Amygdala (tissue), 56 donors: ENCODE data around the gene AK1.
A peak's percentile ranks its signal among the peaks of the same experiment; 100 is the strongest.
"Not testable (repeated sequence)": the region's sequence is repeated elsewhere in the genome, so short reads cannot be mapped to it uniquely, and the experiment has no call there.

Source experiments
- DNase-seq, 56 donors: peaks; one replicate each; lab custom pipeline; 2025; lab: John Stamatoyannopoulos, UW

Gene AK1

DNA sequence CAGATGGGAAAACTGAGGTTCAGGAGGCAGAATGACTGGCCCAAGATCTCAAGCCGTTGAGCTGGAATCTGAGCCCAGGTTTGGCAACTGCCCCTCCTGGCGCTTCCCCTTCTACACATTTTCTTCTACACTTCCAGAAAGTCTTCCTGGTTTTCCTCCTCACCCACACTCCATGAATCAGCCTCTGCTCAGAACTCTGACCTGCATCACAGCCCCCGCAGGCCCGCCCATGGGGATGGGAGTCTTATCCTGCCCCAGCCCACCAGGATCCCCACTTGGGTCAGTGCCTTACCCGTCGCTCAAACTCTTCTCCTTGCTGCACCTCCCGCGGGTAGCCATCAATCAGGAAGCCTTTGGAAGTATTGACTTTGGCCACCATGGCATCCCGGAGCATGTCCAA, 5.9 kb downstream of the AK1 start:
- DNase-seq = no peak

DNA sequence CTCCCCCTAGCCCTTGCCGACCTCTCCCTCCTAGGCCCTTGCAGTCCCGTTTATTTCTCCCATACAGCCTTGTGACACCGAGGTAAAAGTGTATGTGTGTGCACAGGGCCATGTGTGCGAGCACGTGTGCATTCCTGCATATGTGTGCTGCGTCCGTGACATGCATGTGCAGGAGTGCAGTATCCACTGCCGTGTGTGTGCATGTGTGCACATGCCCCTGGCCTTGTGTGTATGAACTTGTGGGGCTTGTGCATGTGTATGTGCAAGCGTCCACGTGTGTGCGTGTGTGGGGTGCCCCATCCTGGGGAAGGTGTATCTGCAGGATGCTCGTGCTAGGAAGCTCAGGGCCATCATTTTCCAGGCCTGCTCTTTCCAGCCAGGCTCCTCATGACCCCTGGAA, 6.6 kb downstream of the AK1 start:
- no peak for DNase-seq

DNA sequence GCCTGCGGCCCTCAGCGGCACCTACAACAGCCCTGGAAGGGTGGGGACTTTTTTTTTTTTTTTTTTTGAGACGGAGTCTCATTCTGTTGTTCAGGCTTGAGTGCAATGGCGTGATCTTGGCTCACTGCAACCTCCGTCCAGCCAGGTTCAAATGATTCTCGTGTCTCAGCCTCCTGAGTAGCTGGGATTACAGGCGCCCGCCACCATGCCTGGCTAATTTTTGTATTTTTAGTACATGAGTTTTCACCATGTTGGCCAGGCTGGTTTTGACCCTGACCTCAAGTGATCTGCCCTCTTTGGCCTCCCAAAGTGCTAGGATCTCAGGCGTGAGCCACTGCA, 7.4 kb downstream of the AK1 start:
- DNase-seq = not testable (repeated sequence)

DNA sequence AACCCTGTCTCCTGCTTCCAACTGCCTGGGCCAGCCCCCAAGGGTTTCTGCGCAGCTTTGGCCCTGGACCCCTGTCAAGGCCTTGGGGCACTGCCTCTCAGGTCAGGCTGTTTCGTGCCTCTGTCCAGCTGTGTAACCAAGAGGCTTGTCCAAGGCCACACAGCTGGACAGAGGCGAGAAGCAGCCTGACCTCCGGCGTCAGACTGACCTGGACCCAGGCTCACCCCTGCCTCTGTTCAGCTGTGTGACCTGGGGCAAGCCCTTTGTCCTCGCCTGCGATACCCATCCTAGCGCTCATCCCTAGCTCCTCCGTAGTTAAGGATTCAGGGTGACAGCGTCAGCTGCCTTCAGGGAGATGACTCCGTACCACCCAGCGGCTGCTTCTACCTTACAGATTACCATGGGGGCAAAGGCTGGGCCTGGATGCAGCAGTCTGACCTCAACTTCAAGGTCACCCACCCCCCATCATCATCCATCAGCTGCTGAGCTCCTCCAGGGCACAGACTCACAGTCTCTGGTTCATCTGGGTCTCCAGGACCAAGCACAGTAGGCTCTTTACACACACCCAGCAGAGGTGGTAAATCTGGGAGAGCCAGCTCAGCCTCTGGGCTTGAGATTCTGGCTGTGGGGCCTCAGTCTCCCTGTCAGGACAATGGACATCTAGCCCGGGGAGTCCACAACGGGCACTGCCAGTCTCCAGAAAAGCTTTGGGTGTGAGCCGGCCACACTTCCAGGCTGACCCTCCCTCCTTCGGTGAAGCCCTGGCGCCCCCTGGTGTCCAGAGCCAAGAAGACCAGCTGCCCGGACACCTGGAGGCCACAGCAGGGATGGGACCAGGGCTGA, 7.9 kb downstream of the AK1 start:
- peak in 52 of 56 donors; percentile 15 to 78 (median 52) for DNase-seq

DNA sequence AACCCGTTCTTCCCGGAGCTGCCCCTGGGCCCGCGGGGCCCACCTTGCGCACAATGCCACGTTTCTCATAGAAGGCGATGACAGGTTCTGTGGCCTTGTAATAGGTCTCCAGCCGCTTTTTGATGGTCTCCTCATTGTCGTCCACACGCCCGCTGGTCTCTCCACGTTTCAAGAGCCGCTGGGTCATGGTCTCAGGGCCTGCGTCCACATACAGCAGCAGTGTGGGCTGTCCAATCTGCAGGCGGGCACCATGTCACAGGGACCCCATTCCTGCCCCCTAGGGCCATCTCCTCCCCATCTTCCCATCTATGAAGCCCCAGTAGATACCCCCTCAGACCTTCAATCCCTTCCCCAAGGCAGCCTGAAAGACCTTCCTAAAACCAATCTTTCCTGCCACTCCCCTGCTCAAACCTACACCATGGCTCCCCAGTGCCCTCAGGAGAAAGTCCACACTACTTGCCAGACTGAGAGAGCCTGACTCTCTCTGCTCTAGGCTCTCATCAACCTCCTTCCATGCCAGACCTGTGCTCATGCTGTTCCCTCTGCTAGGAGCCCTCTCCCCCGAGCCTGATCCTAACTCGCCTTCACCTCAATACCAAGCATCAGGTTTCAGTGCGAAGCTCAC, 9.1 kb downstream of the AK1 start:
- DNase-seq = no peak

DNA sequence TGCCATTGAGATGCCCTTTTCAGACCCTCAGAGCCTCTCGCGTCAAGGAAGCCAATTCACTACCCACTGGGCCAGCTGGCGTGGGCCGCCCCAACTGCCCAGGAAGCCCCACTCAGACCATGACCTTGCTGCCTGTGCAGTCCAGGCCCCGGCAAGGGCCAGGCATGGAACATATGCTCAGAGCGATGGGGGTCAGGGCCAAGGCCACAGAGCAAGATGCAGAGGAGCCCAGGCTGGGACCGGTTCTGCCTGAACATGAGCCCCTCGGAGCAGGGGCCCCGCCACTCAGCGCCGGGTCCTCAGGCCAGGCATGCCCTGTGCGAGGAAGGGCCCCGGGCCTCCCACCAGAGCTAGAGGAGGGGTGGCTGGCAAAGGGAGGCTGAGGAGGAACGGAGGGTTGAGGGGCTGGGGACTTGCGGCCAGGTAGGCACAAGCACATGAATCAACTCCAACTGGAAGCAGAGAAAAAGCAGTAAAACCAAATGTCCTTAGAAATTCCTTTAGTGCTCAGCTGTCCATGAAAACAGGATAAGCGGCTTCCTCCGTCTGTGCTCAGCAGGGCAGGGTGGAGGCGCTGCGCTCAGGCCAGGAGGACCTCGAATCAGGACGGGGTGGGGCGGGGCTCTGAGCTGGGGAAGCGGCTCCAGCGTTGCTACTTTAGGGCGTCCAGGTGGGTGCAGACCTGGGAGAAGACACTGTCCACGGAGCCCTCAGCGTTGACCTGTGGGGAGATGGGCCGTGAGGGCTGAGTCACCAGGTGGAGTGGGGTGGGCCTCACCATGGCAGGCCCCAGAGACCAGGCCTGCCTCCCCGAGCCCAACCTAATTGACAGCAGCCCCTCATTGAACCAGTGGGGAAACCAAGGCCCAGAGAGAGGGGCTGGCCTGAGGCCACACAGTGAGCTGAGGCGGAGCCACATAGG, 9.9 kb downstream of the AK1 start:
- DNase-seq = no peak

DNA sequence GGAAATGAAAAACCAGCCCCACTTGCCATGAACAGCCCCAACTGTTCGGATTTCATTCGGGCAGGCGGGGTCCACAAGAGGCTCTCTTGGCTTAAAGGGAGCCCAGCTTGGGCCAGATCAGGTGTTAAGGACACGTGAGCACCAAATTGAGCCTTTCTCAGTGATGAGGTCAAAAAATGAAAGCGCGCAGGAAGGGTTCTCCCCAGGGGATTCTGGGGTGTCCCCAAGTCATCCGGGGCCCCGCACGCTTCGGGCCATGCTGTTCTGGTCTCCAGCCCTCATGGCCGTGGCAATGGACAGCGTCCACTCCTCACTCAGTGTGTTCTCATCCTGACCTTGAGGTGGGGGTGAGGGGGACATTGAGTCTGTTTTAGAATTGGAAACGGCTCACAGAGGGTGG, 10.9 kb downstream of the AK1 start:
- DNase-seq = no peak

DNA sequence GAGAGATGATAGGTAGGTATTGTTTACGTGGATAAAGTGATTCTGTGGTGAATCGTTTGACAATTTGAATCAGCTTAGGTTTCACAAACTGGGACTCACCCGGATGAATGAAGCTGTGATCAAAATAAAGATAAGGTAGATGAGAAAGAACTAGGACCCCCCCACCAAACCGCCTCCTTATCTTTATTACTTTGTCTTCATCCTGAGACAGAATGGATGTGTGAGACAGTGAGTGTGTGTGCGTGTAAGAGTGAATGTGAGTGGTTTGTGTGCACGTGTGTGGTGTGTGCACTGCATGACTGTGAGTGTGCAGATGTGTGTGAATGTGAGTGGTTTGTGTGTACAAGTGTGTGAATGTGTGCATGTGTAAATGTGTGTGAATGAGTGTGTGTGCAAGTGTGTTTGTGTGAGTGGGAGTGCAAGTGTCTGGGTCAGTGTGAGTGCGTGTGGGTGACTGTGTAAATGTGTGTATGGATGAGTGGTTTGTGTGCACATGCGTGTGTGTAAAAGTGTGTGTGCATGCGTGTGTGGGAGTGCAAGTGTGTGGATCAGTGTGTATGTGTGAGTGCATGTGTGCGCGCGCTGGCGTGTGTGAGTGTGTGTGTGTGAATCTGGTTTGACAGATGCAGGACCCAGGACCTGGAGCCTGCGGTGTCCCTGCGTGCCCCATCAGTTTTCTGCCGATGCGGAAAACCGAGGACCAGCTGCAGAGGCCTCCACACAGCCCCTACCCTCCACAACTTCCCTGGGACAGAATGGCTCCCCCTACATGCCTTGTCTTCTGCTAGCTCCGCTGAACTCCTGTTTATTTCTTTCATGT, 11.6 kb downstream of the AK1 start:
- DNase-seq = no peak

DNA sequence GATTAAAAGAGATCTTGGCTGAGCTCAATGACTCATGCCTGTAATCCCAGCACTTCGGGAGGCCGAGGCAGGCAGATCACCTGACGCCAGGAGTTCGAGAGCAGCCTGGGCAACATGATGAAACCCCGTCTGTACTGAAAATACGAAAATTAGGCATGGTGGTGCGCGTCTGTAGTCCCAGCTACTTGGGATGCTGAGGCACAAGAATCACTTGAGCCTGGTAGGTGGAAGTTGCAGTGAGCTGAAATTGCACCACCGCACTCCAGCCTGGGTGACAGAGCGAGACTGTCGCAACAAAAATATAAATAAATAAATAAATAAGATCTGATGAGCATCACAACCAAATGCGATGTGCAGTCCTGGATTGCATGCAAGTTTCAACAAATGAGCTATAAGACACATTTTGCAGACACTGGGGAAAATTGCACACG, 14.3 kb downstream of the AK1 start:
- no peak for DNase-seq

DNA sequence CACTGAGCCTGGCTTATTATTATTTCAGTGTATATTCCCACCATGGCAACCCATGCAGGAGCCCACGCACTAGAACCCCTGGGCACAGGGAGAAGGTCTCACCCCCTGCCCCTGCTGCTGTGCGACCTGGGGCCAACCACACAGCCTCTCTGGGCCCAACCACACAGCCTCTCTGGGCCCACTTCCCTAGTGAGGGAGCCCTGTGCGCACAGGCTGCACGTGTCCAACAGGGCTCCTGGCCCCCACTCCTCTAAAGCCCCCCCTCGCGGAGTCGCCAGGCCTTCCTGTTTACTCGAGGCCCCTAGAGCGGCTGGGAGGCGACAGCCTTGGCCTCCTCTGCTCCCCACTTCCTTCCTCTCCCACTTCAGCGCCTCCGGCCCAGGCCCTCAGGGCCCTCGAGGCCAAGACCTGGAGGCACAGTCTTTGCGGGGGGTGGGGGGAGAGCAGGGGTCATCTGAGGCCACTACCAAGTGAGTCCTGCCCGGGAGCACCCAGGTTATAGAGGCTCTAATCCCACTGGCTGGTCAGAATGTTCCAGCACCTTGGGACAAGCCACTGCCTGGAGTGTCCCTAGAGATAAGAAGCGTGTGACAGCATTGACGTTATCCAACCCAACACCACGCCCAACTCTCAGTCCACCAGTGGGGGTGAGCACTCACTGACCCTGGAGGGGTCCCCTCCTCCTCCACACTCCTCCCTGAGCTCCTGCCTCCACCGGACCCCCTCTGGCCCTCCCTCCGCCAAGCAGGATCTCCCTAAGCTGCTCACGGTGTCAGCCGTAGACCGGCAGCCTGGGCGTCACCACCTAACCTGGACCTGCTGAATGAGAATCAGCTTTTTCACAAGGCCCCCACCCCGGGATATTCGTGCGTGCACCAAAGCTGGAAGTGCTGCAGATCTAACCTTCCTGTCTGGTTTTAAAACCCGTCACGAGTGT, 15.1 kb downstream of the AK1 start:
- DNase-seq = peak in 29 of 56 donors; percentile 17 to 65 (median 34)

DNA sequence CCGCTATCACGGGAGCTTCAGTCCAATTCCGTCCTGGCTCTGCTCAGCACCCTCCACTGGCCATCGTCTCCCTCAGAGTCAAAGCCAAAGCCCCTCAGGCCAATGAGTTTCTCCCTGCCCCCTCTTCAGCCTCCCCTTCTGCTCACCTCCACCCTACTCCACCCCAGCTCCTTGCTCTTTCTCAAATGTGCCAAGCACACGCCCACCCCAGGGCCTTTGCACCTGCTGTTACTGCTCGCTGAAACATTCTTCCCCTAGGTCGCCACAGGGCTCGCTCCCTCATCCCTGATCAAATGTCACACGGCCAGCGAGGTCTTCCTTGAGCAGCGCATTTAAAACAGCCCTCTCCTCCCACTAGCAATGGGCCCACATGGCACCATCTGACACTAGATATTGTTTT, 16.7 kb downstream of the AK1 start:
- no peak for DNase-seq

DNA sequence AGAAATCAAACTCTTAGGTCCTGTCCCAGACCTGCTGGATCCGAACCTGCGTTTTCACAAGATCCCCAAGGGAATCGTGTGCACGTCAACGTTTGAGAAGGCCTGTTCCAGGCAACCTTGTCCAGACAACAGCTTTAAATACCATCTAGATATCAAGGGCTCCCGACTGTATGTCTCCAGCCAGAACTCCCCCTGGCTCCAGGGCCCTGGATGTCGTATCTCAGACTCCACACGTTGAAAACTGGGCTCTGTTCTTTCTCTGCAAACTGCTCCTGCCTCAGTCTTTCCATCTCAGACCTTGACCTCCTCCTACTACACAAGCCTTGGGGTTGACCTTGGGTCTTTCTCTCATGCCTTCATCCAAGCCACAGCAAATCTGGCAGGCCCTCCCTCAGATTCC, 17.2 kb downstream of the AK1 start:
- DNase-seq = no peak

DNA sequence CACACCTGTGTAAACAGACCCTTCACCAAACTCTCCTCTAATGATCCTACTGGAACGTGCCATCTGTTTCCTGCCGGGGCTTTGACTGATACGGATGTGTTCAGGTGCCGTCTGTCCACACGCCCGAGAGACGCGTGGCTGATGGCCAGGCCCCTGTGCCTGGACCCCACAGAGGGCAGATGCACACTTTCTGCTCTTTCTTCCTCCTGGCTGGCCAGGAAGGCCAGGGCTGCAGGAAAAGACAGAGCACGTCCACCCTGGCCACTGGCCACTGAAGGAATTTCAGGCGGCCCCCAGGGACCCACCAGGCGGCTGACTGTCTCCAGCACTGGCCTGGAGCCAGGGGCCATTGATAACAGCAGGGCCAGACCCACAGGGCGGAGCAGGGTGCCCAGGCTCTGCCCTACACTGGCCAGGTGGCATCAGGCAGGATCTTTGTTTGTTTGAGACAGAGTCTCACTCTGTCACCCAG, 19.4 kb downstream of the AK1 start:
- DNase-seq = no peak

DNA sequence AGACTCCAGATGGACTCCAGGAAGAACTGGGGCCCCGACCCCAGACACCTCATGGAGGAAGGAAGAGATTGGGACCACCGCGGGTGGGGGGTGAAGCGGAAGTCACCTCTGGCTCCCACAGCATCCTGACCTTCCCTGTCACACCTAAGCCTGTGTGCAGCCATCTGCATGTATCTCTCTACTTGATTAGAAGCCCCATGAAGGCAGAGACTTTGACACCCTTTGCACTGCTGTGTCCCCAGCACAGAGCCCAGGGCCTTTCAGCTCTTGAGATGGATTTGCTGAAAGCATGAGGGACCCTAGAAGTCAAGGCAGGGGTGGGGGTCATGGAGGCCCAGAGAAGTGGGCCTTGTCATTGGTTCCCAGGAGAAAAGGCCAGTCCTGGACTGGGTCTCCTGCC, 20.2 kb downstream of the AK1 start:
- no peak for DNase-seq

DNA sequence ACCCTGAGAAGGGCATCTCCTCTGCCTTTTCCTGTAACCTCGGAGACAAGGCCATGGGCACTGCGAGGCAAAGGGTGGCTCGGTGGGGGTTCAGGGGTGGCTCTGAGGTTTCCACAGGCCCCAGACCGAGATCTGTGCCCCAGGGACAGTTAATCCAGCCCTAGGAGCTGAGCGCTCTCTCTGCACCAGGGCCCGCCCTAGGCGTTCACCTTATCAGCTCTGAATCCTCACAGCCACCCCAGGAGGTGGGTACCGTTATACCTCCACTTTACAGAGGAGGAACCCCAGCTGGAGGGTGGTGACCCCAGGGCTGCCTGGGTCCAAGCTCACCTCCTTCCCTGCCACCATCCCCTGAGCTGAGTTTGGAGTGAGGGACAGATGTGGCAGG, 20.8 kb downstream of the AK1 start:
- DNase-seq = no peak

DNA sequence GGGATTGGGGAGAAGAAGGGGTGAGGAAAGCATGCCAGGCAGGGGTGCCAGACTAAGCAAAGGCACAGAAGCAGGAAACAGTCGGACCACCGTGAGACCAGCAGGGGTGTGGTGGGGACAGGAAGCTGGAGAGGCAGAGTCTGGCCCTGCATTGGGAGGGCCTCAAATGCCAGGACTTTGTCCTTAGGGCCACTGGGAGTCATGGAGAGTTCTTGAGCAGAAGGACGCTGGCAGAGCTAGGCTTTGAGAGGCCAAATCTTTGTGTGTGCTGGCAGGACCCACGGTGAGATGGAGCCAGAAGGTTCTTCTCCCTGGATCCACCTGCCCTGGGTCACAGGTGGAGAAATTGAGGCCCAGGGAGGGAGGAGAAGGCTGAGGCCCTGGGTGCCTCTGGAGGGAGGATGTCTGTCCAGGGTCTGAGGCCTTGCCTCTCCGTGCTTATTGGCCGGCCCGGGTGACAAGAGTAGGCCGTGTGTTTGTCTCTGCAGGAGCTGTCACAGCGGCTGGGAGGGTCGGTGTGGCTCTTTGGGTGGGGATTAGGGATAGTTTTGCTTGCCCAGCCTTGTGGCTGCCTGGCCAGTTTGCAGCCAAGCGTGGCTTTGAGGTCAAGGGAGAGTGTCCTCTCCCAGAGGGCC, 21.3 kb downstream of the AK1 start:
- no peak for DNase-seq

DNA sequence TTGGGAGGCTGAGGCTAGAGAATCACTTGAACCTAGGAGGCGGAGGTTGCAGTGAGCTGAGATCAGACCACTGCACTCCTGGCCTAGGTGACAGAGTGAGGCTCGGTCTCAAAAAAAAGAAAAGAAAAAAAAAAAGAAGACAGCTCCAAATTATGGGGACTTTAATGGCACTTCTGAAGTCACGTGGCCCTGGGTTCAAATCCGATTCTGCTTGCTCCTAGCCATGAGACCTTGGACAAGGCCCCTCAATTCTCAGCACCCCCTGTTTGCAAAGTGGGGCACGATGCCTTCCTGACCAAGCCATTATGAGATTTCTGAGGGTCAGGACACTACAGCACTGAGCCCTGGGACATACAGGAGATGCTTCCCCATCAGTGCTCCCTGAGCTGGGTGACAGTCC, 22.0 kb downstream of the AK1 start:
- no peak for DNase-seq

DNA sequence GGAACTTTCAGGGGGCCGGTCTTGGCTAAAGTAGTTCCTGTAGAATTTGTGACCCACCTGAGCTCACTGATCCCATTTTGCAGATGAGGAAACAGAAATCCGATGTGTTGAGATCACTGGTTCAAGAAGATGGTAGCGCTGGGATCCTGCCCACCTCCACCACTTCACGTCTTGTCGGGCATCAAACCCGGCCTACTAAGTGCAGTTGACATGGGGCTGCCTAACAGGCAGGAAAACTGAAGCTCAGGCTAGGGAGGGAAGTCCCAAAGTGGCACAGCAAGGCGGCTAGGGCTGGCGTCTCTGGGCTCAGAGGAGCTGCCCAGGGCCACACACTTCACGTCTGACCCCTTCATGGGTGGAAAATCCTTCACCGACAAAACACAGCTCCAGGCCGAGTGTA, 22.5 kb downstream of the AK1 start:
- DNase-seq = no peak
